GM23338 (cell line): ENCODE data around the gene KCNH8. TPM values are rescaled to one million over a fixed set of nuclear protein-coding genes. Genes with fewer than 3 reads are reported as not detected.

Experiments
- ATAC-seq: fragments of 200-7000 bp; cut with Tn5 transposase; 3 replicates; pipeline ENCODE4 v1.9.1; 2020
- DNase-seq: peaks from one replicate; pipeline ENCODE4 v3.0.0-alpha.2; 2015; ENCODE audit warnings: low spot score
- H2AFZ ChIP-seq: fragments of 200-600 bp; sonication (generic); 2 replicates; pipeline ENCODE4 v1.8.0; 2016; ENCODE audit warnings: antibody characterized with exemption, mild to moderate bottlenecking, moderate library complexity
- H3F3A ChIP-seq: fragments of 200-600 bp; sonication (generic); replicated peaks from 2 replicates; pipeline ENCODE4 v1.8.0; 2017; ENCODE audit warnings: antibody characterized with exemption, mixed run types, low read depth
- H3K27ac ChIP-seq: fragments of 200-600 bp; sonication (generic); 2 replicates; pipeline ENCODE4 v1.6.1; 2016; ENCODE audit warnings: low read depth
- H3K27me3 ChIP-seq: fragments of 200-600 bp; sonication (generic); 2 replicates; pipeline ENCODE4 v1.8.0; 2016; ENCODE audit warnings: mild to moderate bottlenecking, mixed run types, moderate library complexity; ENCODE audit not compliant: insufficient read depth
- H3K36me3 ChIP-seq: fragments of 200-600 bp; sonication (generic); 2 replicates; pipeline ENCODE4 v1.8.0; 2016; ENCODE audit warnings: mild to moderate bottlenecking; ENCODE audit not compliant: insufficient read depth
- H3K4me1 ChIP-seq: fragments of 200-600 bp; sonication (generic); 2 replicates; pipeline ENCODE4 v1.8.0; 2016; ENCODE audit warnings: mild to moderate bottlenecking, moderate library complexity; ENCODE audit not compliant: insufficient read depth
- H3K4me2 ChIP-seq: fragments of 200-600 bp; sonication (generic); 2 replicates; pipeline ENCODE4 v1.7.1; 2017; ENCODE audit warnings: mixed run types
- H3K4me3 ChIP-seq: fragments of 200-600 bp; sonication (generic); 2 replicates; pipeline ENCODE4 v1.6.1; 2016; ENCODE audit warnings: mixed run types
- H3K79me2 ChIP-seq: fragments of 200-600 bp; sonication (generic); replicated peaks from 2 replicates; pipeline ENCODE4 v1.8.0; 2017; ENCODE audit warnings: mild to moderate bottlenecking; ENCODE audit not compliant: insufficient read depth
- H3K9me2 ChIP-seq: fragments of 200-600 bp; sonication (generic); 2 replicates; pipeline ENCODE4 v1.8.0; 2017; ENCODE audit not compliant: insufficient read depth
- H4K20me1 ChIP-seq: fragments of 200-600 bp; sonication (generic); replicated peaks from 2 replicates; pipeline ENCODE4 v1.8.0; 2017; ENCODE audit warnings: mild to moderate bottlenecking; ENCODE audit not compliant: insufficient read depth
- H3K27ac Mint-ChIP-seq: 2 replicates; pipeline ENCODE4 v1.8.0; 2020; ENCODE audit warnings: inconsistent platforms, mild to moderate bottlenecking, moderate library complexity, mixed read lengths
- H3K27me3 Mint-ChIP-seq: 3 replicates; pipeline ENCODE4 v1.8.0; 2022; ENCODE audit warnings: low read depth, mild to moderate bottlenecking, moderate library complexity, mixed read lengths, inconsistent platforms; ENCODE audit not compliant: insufficient read depth, poor library complexity
- H3K36me3 Mint-ChIP-seq: 3 replicates; pipeline ENCODE4 v1.8.0; 2021; ENCODE audit warnings: low read depth, mild to moderate bottlenecking, inconsistent platforms, moderate library complexity, mixed read lengths
- H3K4me1 Mint-ChIP-seq: 3 replicates; pipeline ENCODE4 v1.8.0; 2020; ENCODE audit warnings: mild to moderate bottlenecking, inconsistent platforms, mixed read lengths
- H3K4me3 Mint-ChIP-seq: 3 replicates; pipeline ENCODE4 v1.8.0; 2021; ENCODE audit warnings: moderate library complexity, mild to moderate bottlenecking, inconsistent platforms, mixed read lengths
- H3K9me3 Mint-ChIP-seq: 3 replicates; pipeline ENCODE4 v1.8.0; 2020; ENCODE audit warnings: moderate library complexity, mild to moderate bottlenecking, inconsistent platforms, mixed read lengths
- CREB1 ChIP-seq: fragments of 250-450 bp; sonication (Bioruptor Pico); IDR thresholded peaks from 2 replicates; pipeline ENCODE4 v1.5.0; 2020; ENCODE audit warnings: low read depth, mild to moderate bottlenecking, moderate library complexity
- CTCF ChIP-seq, 2 experiments: fragments of 200-600 bp in 1 of 2; sonication (generic) in 1 of 2; conservative IDR thresholded peaks; 2 replicates each; pipeline versions ENCODE4 v1.5.1 to v1.6.1; 2016 to 2017; ENCODE audit warnings: antibody characterized with exemption in 2 of 2, low read depth in 2 of 2, mild to moderate bottlenecking in 2 of 2, moderate library complexity in 1 of 2
- ETS1 ChIP-seq: IDR thresholded peaks from 2 replicates; pipeline ENCODE4 v1.6.1; 2016; ENCODE audit warnings: antibody characterized with exemption
- EZH2 ChIP-seq: fragments of 200-600 bp; sonication (generic); IDR thresholded peaks from one replicate; pipeline ENCODE4 v1.8.0; 2017; ENCODE audit warnings: antibody characterized with exemption, mild to moderate bottlenecking, low read depth; ENCODE audit not compliant: unreplicated experiment
- EZH2phosphoT487 ChIP-seq: fragments of 200-600 bp; sonication (generic); IDR thresholded peaks from one replicate; pipeline ENCODE4 v1.8.1; 2018; ENCODE audit warnings: antibody characterized with exemption; ENCODE audit not compliant: unreplicated experiment
- NANOG ChIP-seq: IDR thresholded peaks from 2 replicates; pipeline ENCODE4 v1.6.1; 2016; ENCODE audit warnings: antibody characterized with exemption, borderline replicate concordance
- POLR2AphosphoS5 ChIP-seq: IDR thresholded peaks from 2 replicates; pipeline ENCODE4 v1.6.1; 2016; ENCODE audit warnings: antibody characterized with exemption, low read depth
- REST ChIP-seq: IDR thresholded peaks from one replicate; pipeline ENCODE4 v1.6.1; 2018; ENCODE audit warnings: antibody characterized with exemption; ENCODE audit not compliant: unreplicated experiment
- STAT1 ChIP-seq: IDR thresholded peaks from one replicate; pipeline ENCODE4 v1.6.1; 2016; ENCODE audit warnings: antibody characterized with exemption; ENCODE audit not compliant: unreplicated experiment
- ZNF114 ChIP-seq: fragments of 250-450 bp; sonication (Bioruptor Pico); IDR thresholded peaks from 2 replicates; pipeline ENCODE4 v1.5.0; 2020; ENCODE audit warnings: mild to moderate bottlenecking, moderate library complexity
- ZNF331 ChIP-seq: fragments of 250-450 bp; sonication (Bioruptor Pico); IDR thresholded peaks from 2 replicates; pipeline ENCODE4 v1.5.0; 2020; ENCODE audit warnings: low read depth, mild to moderate bottlenecking, moderate library complexity
- ZNF462 ChIP-seq: fragments of 250-450 bp; sonication (Bioruptor Pico); IDR thresholded peaks from 2 replicates; pipeline ENCODE4 v1.5.0; 2020; ENCODE audit warnings: mild to moderate bottlenecking, moderate library complexity
- polyA plus RNA-seq: library from polyadenylated mRNA; unstranded; fragments of >200 nt; fragmentation: Nextera tagmentation; extraction: Ambion mirVana; gene quantifications from 2 replicates; pipeline ENCODE4 v1.2.1, GENCODE V29; 2016
- total RNA-seq: library from RNA; depleted of rRNA; stranded (reverse); fragments of >200 nt; shearing (Covaris generic); gene quantifications from 2 replicates; pipeline ENCODE4 v1.2.3, GENCODE V29; 2014

KCNH8 gene
- total and polyA plus RNA-seq, 2 experiments from 2014 or later = 1.3 to 3.4 TPM

- TF ChIP-seq EZH2phosphoT487 = no peak
- no peak for TF ChIP-seq ETS1
- no peak for TF ChIP-seq NANOG
- no peak for TF ChIP-seq ZNF114
- TF ChIP-seq POLR2AphosphoS5 = no peak
- no peak for TF ChIP-seq REST
- TF ChIP-seq EZH2 = no peak
- no peak for TF ChIP-seq STAT1
Measured at GRCh38 chr3:19527746-19528145, 379.4 kb downstream of the KCNH8 start (continued).

GRCh38 chr3:19531426-19531825 is 383.1 kb downstream of the KCNH8 start:
- H3K27ac Mint-ChIP-seq = no peak overlapping the region
- H3K9me3 Mint-ChIP-seq = no peaks in the 10 kb centered on the region
- no peaks in the 10 kb centered on the region for H3F3A ChIP-seq
- no peaks in the 10 kb centered on the region for H3K27me3 Mint-ChIP-seq
- H3K9me2 ChIP-seq = no peaks in the 10 kb centered on the region
- no peak for ATAC-seq
- H3K4me1 ChIP-seq = no peaks in the 10 kb centered on the region
- no peaks in the 10 kb centered on the region for H3K36me3 Mint-ChIP-seq
- no peak for DNase-seq
- no peaks in the 10 kb centered on the region for H3K4me1 Mint-ChIP-seq
- no peak overlapping the region for H2AFZ ChIP-seq
- no peak overlapping the region for H3K27ac ChIP-seq
- no peaks in the 10 kb centered on the region for H3K79me2 ChIP-seq
- H3K4me2 ChIP-seq = no peak overlapping the region
- H3K36me3 ChIP-seq = no peaks in the 10 kb centered on the region
- H3K4me3 Mint-ChIP-seq = no peak overlapping the region
- no peaks in the 10 kb centered on the region for H3K27me3 ChIP-seq
- no peak overlapping the region for H3K4me3 ChIP-seq
- no peaks in the 10 kb centered on the region for H4K20me1 ChIP-seq
- no peak for TF ChIP-seq ETS1
- no peak for TF ChIP-seq ZNF462
- TF ChIP-seq STAT1 = no peak
- TF ChIP-seq NANOG = no peak
- TF ChIP-seq CTCF (conservative IDR thresholded peaks at IDR 0.05; ENCODE audit: low read depth in 2 of 2) = no peak
- no peak for TF ChIP-seq ZNF331 (CRISPR knock-in tag)
- TF ChIP-seq EZH2 = no peak
- no peak for TF ChIP-seq EZH2phosphoT487
- no peak for TF ChIP-seq CREB1
